Effector memory CD8-positive, alpha-beta T cell (primary cell): ENCODE measurements around the gene TFB1M.
A peak's percentile ranks its signal among the peaks of the same experiment; 100 is the strongest.
"Not testable (repeated sequence)": the region's sequence is repeated elsewhere in the genome, so short reads cannot be mapped to it uniquely, and the experiment has no call there.

Experiments
- ATAC-seq: fragments of 150-1000 bp; cut with Tn5 transposase; replicated peaks from 2 replicates; pipeline ENCODE4 v1.10.0; 2021; ENCODE audit warnings: mild to moderate bottlenecking, moderate library complexity
- DNase-seq, 3 experiments: peaks; one replicate each; pipeline ENCODE4 v3.0.0; 2021
- H3K27ac Mint-ChIP-seq, 2 donors: one replicate each; pipeline ENCODE4 v1.8.0; 2022; ENCODE audit warnings: mild to moderate bottlenecking in 2 of 2, mixed read lengths in 2 of 2, moderate library complexity in 2 of 2
- H3K27me3 Mint-ChIP-seq, 2 donors: one replicate each; pipeline ENCODE4 v1.8.0; 2022; ENCODE audit warnings: mixed read lengths in 2 of 2
- H3K36me3 Mint-ChIP-seq: one replicate; pipeline ENCODE4 v1.8.0; 2022; ENCODE audit warnings: mild to moderate bottlenecking, moderate library complexity, mixed read lengths; ENCODE audit not compliant: insufficient read depth
- H3K4me1 Mint-ChIP-seq, 2 donors: one replicate each; pipeline ENCODE4 v1.8.0; 2022; ENCODE audit warnings: low read depth in 2 of 2, mixed read lengths in 2 of 2
- H3K4me3 Mint-ChIP-seq, 2 donors: one replicate each; pipeline ENCODE4 v1.8.0; 2022; ENCODE audit warnings: mild to moderate bottlenecking in 2 of 2, mixed read lengths in 2 of 2, moderate library complexity in 2 of 2
- H3K9me3 Mint-ChIP-seq, 2 donors: one replicate each; pipeline ENCODE4 v1.8.0; 2022; ENCODE audit warnings: mixed read lengths in 2 of 2

TFB1M gene

DNA sequence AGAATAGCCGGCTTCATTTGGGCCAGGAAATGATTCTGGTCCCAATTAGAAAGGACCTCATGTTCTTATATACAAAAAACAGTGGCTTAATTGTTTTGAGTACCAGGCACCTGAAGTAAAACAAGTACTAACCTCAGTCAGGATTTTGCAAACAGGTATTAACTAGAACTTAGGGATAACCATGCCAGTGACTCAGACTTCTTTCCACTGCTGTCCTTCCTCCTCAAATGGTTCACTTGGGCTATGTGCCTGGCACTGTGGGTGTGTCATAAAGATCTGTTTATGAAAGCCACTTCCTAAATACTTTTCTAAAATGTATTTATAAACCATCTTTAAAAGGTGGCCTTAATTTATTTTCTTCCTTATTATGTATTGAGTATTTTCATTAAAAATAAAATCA is 39.8 kb downstream of the TFB1M start:
- Mint-ChIP-seq H3K27ac (no peak overlapping the region), H3K9me3 (no peaks in the 10 kb centered on the region), H3K4me1 (peaks cover 11 to 26% of the 10 kb centered on the region in 2 donors), H3K4me3 (no peak overlapping the region), H3K27me3 (no peaks in the 10 kb centered on the region), H3K36me3 (peaks cover 13% of the 10 kb centered on the region)
- DNase-seq, result no peak
- no peak for ATAC-seq

- no peak for DNase-seq
- Mint-ChIP-seq H3K36me3 (peaks cover 13% of the 10 kb centered on the region), H3K4me1 (peaks cover 11 to 24% of the 10 kb centered on the region in 2 donors), H3K27ac (peak overlapping the region in 1 of 2 donors; percentile 3), H3K27me3 (no peaks in the 10 kb centered on the region), H3K4me3 (no peak overlapping the region), H3K9me3 (no peaks in the 10 kb centered on the region)
- ATAC-seq, result no peak
Measured at GRCh38 chr6:155274106-155274505, 40.2 kb downstream of the TFB1M start.

DNA sequence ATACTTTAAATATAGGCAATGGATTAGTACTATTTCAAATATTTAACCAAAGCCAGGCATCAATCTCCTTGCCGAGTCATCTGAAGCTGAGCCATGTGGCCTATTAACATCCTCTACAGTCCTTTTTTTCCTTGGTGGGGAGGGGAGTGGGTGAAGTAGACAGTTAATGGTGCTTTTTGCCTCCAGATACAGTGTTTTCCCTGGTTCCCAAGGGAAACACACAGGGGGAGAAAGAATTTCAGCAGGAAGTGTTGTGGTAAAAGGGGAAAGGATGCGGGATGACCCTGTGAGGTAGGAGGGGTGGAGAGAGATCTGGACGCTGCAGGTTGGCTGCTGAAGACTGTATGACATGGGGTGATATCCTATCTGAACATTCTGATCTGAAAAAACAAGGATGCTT is 40.9 kb downstream of the TFB1M start:
- DNase-seq, result no peak
- H3K27me3 Mint-ChIP-seq, result no peaks in the 10 kb centered on the region
- H3K4me3 Mint-ChIP-seq, result no peak overlapping the region
- no peak for ATAC-seq
- H3K27ac Mint-ChIP-seq, result peak overlapping the region in 1 of 2 donors; percentile 3
- peaks cover 13% of the 10 kb centered on the region for H3K36me3 Mint-ChIP-seq
- H3K4me1 Mint-ChIP-seq, result peaks cover 11 to 18% of the 10 kb centered on the region in 2 donors
- no peaks in the 10 kb centered on the region for H3K9me3 Mint-ChIP-seq

GRCh38 chr6:155272353-155273232 is 41.7 kb downstream of the TFB1M start:
- Mint-ChIP-seq H3K4me3 (no peak overlapping the region), H3K9me3 (no peaks in the 10 kb centered on the region), H3K27me3 (no peaks in the 10 kb centered on the region), H3K36me3 (peaks cover 13% of the 10 kb centered on the region), H3K27ac (no peak overlapping the region), H3K4me1 (peaks cover 9 to 20% of the 10 kb centered on the region in 2 donors)
- no peak for DNase-seq
- no peak for ATAC-seq

GRCh38 chr6:155271145-155271544 is 43.1 kb downstream of the TFB1M start:
- H3K27ac Mint-ChIP-seq, result no peak overlapping the region
- H3K9me3 Mint-ChIP-seq, result no peaks in the 10 kb centered on the region
- no peak overlapping the region for H3K4me3 Mint-ChIP-seq
- H3K4me1 Mint-ChIP-seq, result peaks cover 9 to 20% of the 10 kb centered on the region in 2 donors
- ATAC-seq (no peak), DNase-seq (no peak)
- no peaks in the 10 kb centered on the region for H3K27me3 Mint-ChIP-seq
- H3K36me3 Mint-ChIP-seq, result peaks cover 13% of the 10 kb centered on the region

DNA sequence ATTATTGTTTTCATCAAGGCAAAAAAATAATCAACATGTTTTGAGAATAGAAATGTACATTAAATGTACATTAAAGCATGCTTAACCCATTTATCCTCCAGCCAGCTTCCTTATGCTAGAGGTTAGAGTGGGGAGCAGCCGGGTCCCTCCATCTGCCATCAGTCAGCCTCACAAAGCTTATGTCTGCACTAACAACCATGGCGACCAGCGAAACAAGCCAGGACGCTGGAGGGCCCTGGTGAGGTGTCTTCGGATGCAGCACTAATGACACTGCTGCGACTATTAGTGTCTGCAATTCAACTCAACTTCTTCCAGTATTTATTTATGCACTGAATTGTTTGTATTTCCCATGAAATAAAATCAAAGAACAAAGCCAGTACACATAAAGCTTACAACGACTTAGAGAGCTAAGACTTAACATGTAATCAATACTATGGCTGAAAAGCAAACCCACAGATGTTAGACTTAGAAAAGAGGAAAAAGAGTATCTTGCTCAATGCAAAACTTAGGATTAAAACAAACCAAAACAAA is 43.7 kb downstream of the TFB1M start:
- DNase-seq, result no peak
- no peak overlapping the region for H3K4me3 Mint-ChIP-seq
- H3K4me1 Mint-ChIP-seq, result peaks cover 9 to 16% of the 10 kb centered on the region in 2 donors
- no peak overlapping the region for H3K27ac Mint-ChIP-seq
- no peak for ATAC-seq
- peaks cover 13% of the 10 kb centered on the region for H3K36me3 Mint-ChIP-seq
- H3K9me3 Mint-ChIP-seq, result no peaks in the 10 kb centered on the region
- H3K27me3 Mint-ChIP-seq, result no peaks in the 10 kb centered on the region

DNA sequence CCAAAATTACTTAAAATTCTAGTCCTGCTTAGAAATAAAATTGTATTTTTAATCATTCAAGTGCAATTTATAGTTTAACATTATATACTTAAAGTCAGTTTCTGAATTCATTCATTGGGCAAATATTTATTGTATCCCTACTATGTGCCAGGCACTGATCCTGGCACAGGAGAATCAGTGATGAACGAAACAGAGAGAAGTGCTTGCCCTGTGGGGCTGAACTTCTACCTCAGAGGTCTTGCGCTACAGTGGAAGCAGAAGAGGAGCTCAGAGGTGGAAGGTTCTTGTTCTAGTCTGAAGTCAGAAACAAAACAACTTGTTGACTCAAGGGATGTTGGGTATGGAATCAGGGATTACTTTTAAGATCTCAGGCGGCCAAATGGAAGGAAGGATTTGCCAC is 44.5 kb downstream of the TFB1M start:
- H3K9me3 Mint-ChIP-seq, result no peaks in the 10 kb centered on the region
- H3K27ac Mint-ChIP-seq, result peak overlapping the region in 1 of 2 donors; percentile 5
- DNase-seq, result no peak
- H3K36me3 Mint-ChIP-seq, result peaks cover 10% of the 10 kb centered on the region
- no peak overlapping the region for H3K4me3 Mint-ChIP-seq
- ATAC-seq, result no peak
- H3K27me3 Mint-ChIP-seq, result no peaks in the 10 kb centered on the region
- H3K4me1 Mint-ChIP-seq, result peaks cover 7 to 13% of the 10 kb centered on the region in 2 donors

DNA sequence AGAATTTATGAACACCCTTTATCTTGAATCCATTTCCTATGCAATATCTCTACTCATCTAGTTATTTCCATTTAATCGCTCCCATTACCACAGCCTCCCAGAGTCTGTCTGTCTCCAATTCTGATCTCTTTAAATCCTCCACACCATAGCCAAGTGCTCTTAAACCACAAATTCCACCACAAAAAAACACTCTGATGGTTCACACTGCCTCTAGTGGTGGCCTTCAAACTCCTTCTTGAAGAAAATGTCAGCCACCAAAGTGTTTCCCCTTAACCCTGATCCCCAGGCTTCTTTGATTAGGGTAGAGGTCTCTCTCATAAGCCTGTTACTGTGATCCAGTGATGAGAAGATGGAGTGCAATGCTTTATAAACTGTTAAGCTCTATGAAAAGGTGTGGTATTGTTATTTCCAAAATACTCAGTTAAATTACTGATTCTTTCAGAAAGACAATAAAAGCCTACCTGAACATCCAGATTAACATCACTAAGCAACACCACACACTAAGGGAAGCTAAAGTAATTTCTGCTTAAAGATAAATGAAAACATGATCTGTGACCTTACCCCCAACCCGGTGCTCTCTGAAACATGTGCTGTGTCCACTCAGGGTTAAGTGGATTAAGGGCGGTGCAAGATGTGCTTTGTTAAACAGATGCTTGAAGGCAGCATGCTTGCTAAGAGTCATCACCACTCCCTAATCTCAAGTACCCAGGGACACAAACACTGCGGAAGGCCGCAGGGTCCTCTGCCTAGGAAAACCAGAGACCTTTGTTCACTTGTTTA is 46.0 kb downstream of the TFB1M start:
- H3K4me1 Mint-ChIP-seq, result not testable (repeated sequence)
- peak; percentile 51 for ATAC-seq

DNA sequence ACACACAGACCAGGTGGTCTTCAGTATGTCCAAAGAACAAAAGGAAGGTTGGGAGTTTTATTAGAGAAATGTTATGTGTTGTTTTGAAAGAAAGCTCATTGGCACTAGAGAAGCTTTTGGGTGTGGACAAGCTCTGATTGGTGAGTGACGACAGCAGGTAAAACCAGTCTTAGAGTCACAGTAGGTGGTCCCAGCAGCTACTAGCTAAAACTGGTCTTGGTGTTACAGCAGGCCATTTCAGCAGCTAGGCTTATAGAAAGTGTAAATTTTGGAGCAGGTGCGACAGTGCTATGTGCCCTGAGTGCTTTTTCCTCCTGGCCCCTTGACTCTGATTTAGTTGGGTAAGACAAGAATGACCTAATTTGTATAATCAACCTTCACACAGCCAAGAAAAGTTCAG is 46.9 kb downstream of the TFB1M start:
- H3K4me1 Mint-ChIP-seq, result peaks cover 4 to 7% of the 10 kb centered on the region in 2 donors
- DNase-seq (no peak), ATAC-seq (no peak)
- peak overlapping the region in 1 of 2 donors; percentile 1 for H3K27ac Mint-ChIP-seq
- no peak overlapping the region for H3K4me3 Mint-ChIP-seq
- peaks cover 4% of the 10 kb centered on the region for H3K36me3 Mint-ChIP-seq
- no peaks in the 10 kb centered on the region for H3K27me3 Mint-ChIP-seq
- H3K9me3 Mint-ChIP-seq, result no peaks in the 10 kb centered on the region

More for the DNA sequence above, 46.0 kb downstream of the TFB1M start:
- peak in 1 of 3 experiments; percentile 7 for DNase-seq
- H3K27me3 Mint-ChIP-seq, H3K36me3 Mint-ChIP-seq, H3K4me3 Mint-ChIP-seq, H3K9me3 Mint-ChIP-seq: not testable (repeated sequence)
- peak overlapping the region in 1 of 2 donors; percentile 1 for H3K27ac Mint-ChIP-seq

- ATAC-seq (no peak), DNase-seq (no peak)
- Mint-ChIP-seq H3K4me1 (peaks cover 9 to 14% of the 10 kb centered on the region in 2 donors), H3K27ac (no peak overlapping the region), H3K9me3 (no peaks in the 10 kb centered on the region), H3K4me3 (no peak overlapping the region), H3K27me3 (no peaks in the 10 kb centered on the region), H3K36me3 (peaks cover 7% of the 10 kb centered on the region)
Measured at GRCh38 chr6:155265843-155266535, 48.3 kb downstream of the TFB1M start.

DNA sequence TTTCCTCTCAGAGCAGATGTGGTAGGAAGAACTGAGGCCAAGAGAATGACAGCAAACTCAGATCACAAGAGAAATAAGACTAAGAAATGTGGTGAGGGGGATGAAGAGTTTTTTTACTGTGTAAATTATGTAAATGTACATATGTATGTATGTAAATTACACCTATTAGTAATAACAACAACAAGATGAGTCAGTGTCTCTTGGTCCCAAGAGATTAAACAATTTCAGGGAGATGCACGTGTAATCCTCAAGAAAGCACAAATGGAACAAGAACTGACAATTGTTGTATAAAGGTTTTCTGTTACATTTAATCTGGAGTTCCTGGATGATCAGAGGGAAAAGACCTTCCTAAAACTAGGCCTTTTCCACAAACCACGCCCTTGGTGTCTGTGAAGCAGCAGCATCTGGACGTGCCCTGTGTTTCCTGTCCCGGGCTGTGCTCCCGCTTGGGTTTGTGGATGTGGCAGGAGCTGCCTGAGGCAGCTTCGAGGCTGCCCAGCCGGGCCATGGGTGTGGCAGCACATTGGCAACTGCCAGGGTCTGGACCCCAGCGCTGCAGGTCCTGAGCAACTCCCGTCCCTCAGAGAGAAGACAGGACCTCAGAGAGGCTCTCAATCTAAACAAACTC is 49.5 kb downstream of the TFB1M start:
- H3K4me1 Mint-ChIP-seq, result peaks cover 9 to 14% of the 10 kb centered on the region in 2 donors
- peak overlapping the region in 1 of 2 donors; percentile 80 for H3K27ac Mint-ChIP-seq
- peaks cover 13% of the 10 kb centered on the region for H3K36me3 Mint-ChIP-seq
- H3K4me3 Mint-ChIP-seq, result no peak overlapping the region
- no peaks in the 10 kb centered on the region for H3K9me3 Mint-ChIP-seq
- no peak for DNase-seq
- no peak for ATAC-seq
- no peaks in the 10 kb centered on the region for H3K27me3 Mint-ChIP-seq

DNA sequence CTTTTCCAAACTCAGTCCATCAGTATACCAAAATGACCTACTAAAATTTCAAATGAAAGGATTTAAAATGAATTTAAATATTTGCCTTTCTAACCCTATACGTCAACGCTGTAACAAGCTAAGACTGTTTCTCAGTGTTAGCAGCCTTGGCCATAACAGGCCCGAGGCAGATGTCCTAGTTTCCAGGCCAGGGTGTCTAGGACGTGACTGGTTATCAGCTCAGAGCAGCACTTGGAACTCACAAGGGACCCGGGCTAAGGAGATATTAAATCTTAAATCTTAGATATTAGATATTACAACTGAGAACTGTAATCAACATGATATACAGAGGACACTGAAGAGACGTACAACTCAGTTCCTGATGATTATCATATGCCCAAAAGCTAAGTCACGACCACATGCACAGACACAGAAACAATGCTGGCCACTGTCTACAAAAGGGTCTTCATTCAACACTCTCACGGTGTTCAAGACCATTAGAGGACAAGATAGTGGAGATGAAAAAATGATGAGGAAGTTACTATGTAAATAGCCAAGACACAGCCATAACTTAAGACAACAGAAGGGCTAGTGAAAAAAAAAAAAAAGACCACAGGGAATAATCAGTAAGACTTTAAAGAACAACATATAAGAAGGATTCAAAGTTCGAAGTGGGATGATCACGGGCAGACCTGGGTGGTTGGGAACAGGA is 50.8 kb downstream of the TFB1M start, which contains the start of gene CLDN20:
Gene CLDN20 (plus strand): TSS at position 641 of the 691 bp plus-strand sequence. CDS start 11,707 bp downstream, outside the sequence.
- Mint-ChIP-seq H3K9me3 (no peaks in the 10 kb centered on the region), H3K4me3 (no peak within 1 kb of the TSS), H3K4me1 (peaks cover 9 to 14% of the 10 kb centered on the region in 2 donors), H3K27me3 (no peaks in the 10 kb centered on the region), H3K36me3 (peaks cover 21% of the 10 kb centered on the region), H3K27ac (peak within 1 kb of the TSS in 1 of 2 donors; percentile 80)
- DNase-seq (no peak), ATAC-seq (no peak)
